ENCODE measurements around the gene NME7.

- TF ChIP-seq, protein P1, sequence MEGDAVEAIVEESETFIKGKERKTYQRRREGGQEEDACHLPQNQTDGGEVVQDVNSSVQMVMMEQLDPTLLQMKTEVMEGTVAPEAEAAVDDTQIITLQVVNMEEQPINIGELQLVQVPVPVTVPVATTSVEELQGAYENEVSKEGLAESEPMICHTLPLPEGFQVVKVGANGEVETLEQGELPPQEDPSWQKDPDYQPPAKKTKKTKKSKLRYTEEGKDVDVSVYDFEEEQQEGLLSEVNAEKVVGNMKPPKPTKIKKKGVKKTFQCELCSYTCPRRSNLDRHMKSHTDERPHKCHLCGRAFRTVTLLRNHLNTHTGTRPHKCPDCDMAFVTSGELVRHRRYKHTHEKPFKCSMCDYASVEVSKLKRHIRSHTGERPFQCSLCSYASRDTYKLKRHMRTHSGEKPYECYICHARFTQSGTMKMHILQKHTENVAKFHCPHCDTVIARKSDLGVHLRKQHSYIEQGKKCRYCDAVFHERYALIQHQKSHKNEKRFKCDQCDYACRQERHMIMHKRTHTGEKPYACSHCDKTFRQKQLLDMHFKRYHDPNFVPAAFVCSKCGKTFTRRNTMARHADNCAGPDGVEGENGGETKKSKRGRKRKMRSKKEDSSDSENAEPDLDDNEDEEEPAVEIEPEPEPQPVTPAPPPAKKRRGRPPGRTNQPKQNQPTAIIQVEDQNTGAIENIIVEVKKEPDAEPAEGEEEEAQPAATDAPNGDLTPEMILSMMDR (IDR thresholded peaks at IDR 0.05 in 8 of 11, conservative IDR thresholded peaks at IDR 0.05 in 3 of 11) = no peak
- TF ChIP-seq POLR2A (IDR thresholded peaks at IDR 0.05) (no peak), POLR2AphosphoS5 (IDR thresholded peaks at IDR 0.05) (no peak)
These were observed 174.3 kb downstream of the NME7 start for GRCh38 chr1:169193191-169193850.
